ENCODE data around the gene INF2. TPM values are rescaled to one million over a fixed set of nuclear protein-coding genes. Genes with fewer than 3 reads are reported as not detected.

Gene INF2
- total RNA-seq, 4 donors from 2014 or later, result 50.9 to 104 (median 87.5) TPM

GRCh38 chr14:104754213-104754851 lies 64.9 kb downstream of the INF2 start:
- no peak for DNase-seq (ENCODE audit: low spot score)
- ATAC-seq (ENCODE audit: low FRiP score), result no peak
- no peak for TF ChIP-seq CTCF (IDR thresholded peaks at IDR 0.05)

- no peak for ATAC-seq (ENCODE audit: low FRiP score)
- TF ChIP-seq CTCF (IDR thresholded peaks at IDR 0.05), result no peak
- DNase-seq (ENCODE audit: low spot score), result no peak
Observed at GRCh38 chr14:104755621-104756020, 66.2 kb downstream of the INF2 start.

GRCh38 chr14:104756477-104757237 lies 67.2 kb downstream of the INF2 start:
- ATAC-seq (ENCODE audit: low FRiP score) (no peak), DNase-seq (ENCODE audit: low spot score) (no peak)
- TF ChIP-seq CTCF (IDR thresholded peaks at IDR 0.05), result no peak

GRCh38 chr14:104757238-104757585 lies 67.8 kb downstream of the INF2 start:
- ATAC-seq (ENCODE audit: low FRiP score), result no peak
- no peak for DNase-seq (ENCODE audit: low spot score)
- no peak for TF ChIP-seq CTCF (IDR thresholded peaks at IDR 0.05)

GRCh38 chr14:104757681-104758392 lies 68.4 kb downstream of the INF2 start:
- TF ChIP-seq CTCF (IDR thresholded peaks at IDR 0.05), result no peak
- no peak for DNase-seq (ENCODE audit: low spot score)
- ATAC-seq (ENCODE audit: low FRiP score), result no peak

GRCh38 chr14:104758981-104759969 lies 69.9 kb downstream of the INF2 start:
- ATAC-seq (ENCODE audit: low FRiP score), result no peak
- TF ChIP-seq CTCF (IDR thresholded peaks at IDR 0.05), result no peak

More at GRCh38 chr14:104758981-104759969, 69.9 kb downstream of the INF2 start:
- DNase-seq (ENCODE audit: low spot score), result no peak

All from omental fat pad (tissue), 4 donors.